MM.1S (cell line): Measurements from ENCODE around the gene SETBP1.
A peak's percentile ranks its signal among the peaks of the same experiment; 100 is the strongest.

Experiments used
- DNase-seq: peaks from one replicate; pipeline ENCODE4 v3.0.0-alpha.2; 2015
- H2AFZ ChIP-seq: fragments of 300-600 bp; sonication (generic); 2 replicates; pipeline ENCODE4 v1.6.0; 2016; ENCODE audit warnings: antibody characterized with exemption, low read length
- H3F3A ChIP-seq: fragments of 300-600 bp; sonication (generic); 2 replicates; pipeline ENCODE4 v1.6.1; 2016; ENCODE audit warnings: mild to moderate bottlenecking, antibody characterized with exemption, low read length, moderate library complexity, mixed read lengths; ENCODE audit not compliant: insufficient read depth
- H3K27ac ChIP-seq: fragments of 300-600 bp; sonication (generic); 2 replicates; pipeline ENCODE4 v1.5.1; 2016; ENCODE audit warnings: mild to moderate bottlenecking, low read length
- H3K27me3 ChIP-seq: fragments of 300-600 bp; sonication (generic); replicated peaks from 2 replicates; pipeline ENCODE4 v1.6.0; 2016; ENCODE audit warnings: low read length; ENCODE audit not compliant: insufficient read depth
- H3K36me3 ChIP-seq: fragments of 300-600 bp; sonication (generic); replicated peaks from 2 replicates; pipeline ENCODE4 v1.6.1; 2016; ENCODE audit warnings: mild to moderate bottlenecking, low read length, mixed read lengths; ENCODE audit not compliant: insufficient read depth
- H3K4me1 ChIP-seq: fragments of 300-600 bp; sonication (generic); 2 replicates; pipeline ENCODE4 v1.6.1; 2016; ENCODE audit warnings: low read length, mixed read lengths
- H3K4me2 ChIP-seq: fragments of 300-600 bp; sonication (generic); 2 replicates; pipeline ENCODE4 v1.6.0; 2016; ENCODE audit warnings: low read depth, low read length
- H3K4me3 ChIP-seq: fragments of 300-600 bp; sonication (generic); 2 replicates; pipeline ENCODE4 v1.5.1; 2016; ENCODE audit warnings: low read length, mixed read lengths
- H3K79me2 ChIP-seq: fragments of 300-600 bp; sonication (generic); 2 replicates; pipeline ENCODE4 v1.6.1; 2016; ENCODE audit warnings: mixed run types, low read length, mixed read lengths
- H3K9ac ChIP-seq: fragments of 300-600 bp; sonication (generic); 2 replicates; pipeline ENCODE4 v1.6.1; 2016; ENCODE audit warnings: low read length, mixed read lengths
- H3K9me2 ChIP-seq: fragments of 300-600 bp; sonication (generic); replicated peaks from 2 replicates; pipeline ENCODE4 v1.6.1; 2016; ENCODE audit warnings: mild to moderate bottlenecking, low read length, mixed read lengths; ENCODE audit not compliant: insufficient read depth
- H3K9me3 ChIP-seq: fragments of 300-600 bp; sonication (generic); replicated peaks from 2 replicates; pipeline ENCODE4 v1.6.1; 2016; ENCODE audit warnings: mild to moderate bottlenecking, low read length, mixed read lengths; ENCODE audit not compliant: insufficient read depth
- H4K20me1 ChIP-seq: fragments of 300-600 bp; sonication (generic); 2 replicates; pipeline ENCODE4 v1.6.1; 2016; ENCODE audit warnings: mild to moderate bottlenecking, low read length, moderate library complexity, mixed read lengths; ENCODE audit not compliant: insufficient read depth
- CTCF ChIP-seq: fragments of 300-600 bp; sonication (generic); IDR thresholded peaks from 2 replicates; pipeline ENCODE4 v1.5.1; 2016; ENCODE audit warnings: antibody characterized with exemption, low read length, mixed read lengths
- EZH2 ChIP-seq: fragments of 300-600 bp; sonication (generic); optimal IDR thresholded peaks from 2 replicates; pipeline ENCODE3; 2017; ENCODE audit warnings: low read depth, mild to moderate bottlenecking, antibody characterized with exemption, low read length, mixed read lengths
- EZH2phosphoT487 ChIP-seq: fragments of 300-600 bp; sonication (generic); IDR thresholded peaks from 2 replicates; pipeline ENCODE4 v1.6.1; 2018; ENCODE audit warnings: antibody characterized with exemption, low read length

Gene SETBP1

GRCh38 chr18:44852818-44853217 lies 172.1 kb downstream of the SETBP1 start:
- Histone ChIP-seq H3K9me2 (no peaks in the 10 kb centered on the region), H2AFZ (no peak overlapping the region), H3K9ac (no peak overlapping the region), H3F3A (peaks cover 6% of the 10 kb centered on the region), H3K79me2 (peaks cover 73% of the 10 kb centered on the region), H3K27ac (no peak overlapping the region), H3K36me3 (no peaks in the 10 kb centered on the region; the same call in 1 of the 2 replicates), H3K27me3 (no peaks in the 10 kb centered on the region), H3K4me1 (peaks cover 37% of the 10 kb centered on the region), H4K20me1 (no peaks in the 10 kb centered on the region), H3K9me3 (no peaks in the 10 kb centered on the region), H3K4me3 (no peak overlapping the region), H3K4me2 (peak overlapping the region; percentile 20)
- peak; percentile 14 for DNase-seq
- no peak for TF ChIP-seq CTCF
- no peak for TF ChIP-seq EZH2
- TF ChIP-seq EZH2phosphoT487, result no peak

GRCh38 chr18:44853430-44853829 lies 172.7 kb downstream of the SETBP1 start:
- Histone ChIP-seq H3K9ac (no peak overlapping the region), H3K79me2 (peaks cover 75% of the 10 kb centered on the region), H3K36me3 (no peaks in the 10 kb centered on the region), H3K9me2 (no peaks in the 10 kb centered on the region), H3K27me3 (no peaks in the 10 kb centered on the region), H4K20me1 (no peaks in the 10 kb centered on the region), H3K9me3 (no peaks in the 10 kb centered on the region), H3K4me1 (peaks cover 37% of the 10 kb centered on the region), H3K4me2 (no peak overlapping the region), H3F3A (peaks cover 6% of the 10 kb centered on the region), H2AFZ (no peak overlapping the region), H3K27ac (no peak overlapping the region), H3K4me3 (no peak overlapping the region)
- TF ChIP-seq EZH2phosphoT487 (no peak), CTCF (no peak), EZH2 (no peak)
- DNase-seq, result no peak

- Histone ChIP-seq H3K4me2 (no peak overlapping the region), H3K4me1 (peaks cover 34% of the 10 kb centered on the region), H3K36me3 (no peaks in the 10 kb centered on the region), H3K9me3 (no peaks in the 10 kb centered on the region), H2AFZ (no peak overlapping the region), H3K79me2 (peaks cover 86% of the 10 kb centered on the region), H3K27ac (no peak overlapping the region), H3K9ac (no peak overlapping the region), H3K9me2 (no peaks in the 10 kb centered on the region), H3K27me3 (no peaks in the 10 kb centered on the region), H4K20me1 (no peaks in the 10 kb centered on the region), H3F3A (peaks cover 5% of the 10 kb centered on the region), H3K4me3 (no peak overlapping the region)
- TF ChIP-seq EZH2 (no peak), CTCF (no peak), EZH2phosphoT487 (no peak)
- no peak for DNase-seq
Observed at GRCh38 chr18:44855681-44856080, 175.0 kb downstream of the SETBP1 start.
